HG03097 (cell line): ENCODE data around the gene AASDHPPT.
A peak's percentile ranks its signal among the peaks of the same experiment; 100 is the strongest.

Source experiments
- ATAC-seq: cut with Tn5 transposase; IDR thresholded peaks from one replicate; pipeline ENCODE4 v1.9.1; 2021; ENCODE audit not compliant: unreplicated experiment, low FRiP score

Gene AASDHPPT

DNA sequence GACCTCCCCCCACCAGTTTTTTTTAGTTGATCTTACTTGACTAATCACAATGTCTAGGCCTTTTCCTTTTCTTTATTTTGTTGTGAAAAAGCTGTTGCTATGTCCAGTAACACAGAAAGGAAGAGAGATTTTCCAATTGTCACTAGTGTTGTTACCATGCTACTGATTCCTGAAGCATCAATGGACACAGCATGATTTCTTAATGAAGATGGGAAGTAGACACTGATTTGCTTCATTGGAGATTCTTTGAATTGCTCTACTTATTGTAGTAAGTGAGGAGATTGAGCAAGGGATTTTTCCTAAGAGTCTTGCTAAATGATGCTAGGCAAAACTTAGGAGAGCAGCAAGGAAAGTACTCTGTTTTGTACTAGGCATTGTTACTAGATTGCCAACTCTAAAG lies 4.6 kb downstream of the AASDHPPT start:
- no peak for ATAC-seq

GRCh38 chr11:106086135-106086534 lies 8.7 kb downstream of the AASDHPPT start:
- ATAC-seq, result no peak

DNA sequence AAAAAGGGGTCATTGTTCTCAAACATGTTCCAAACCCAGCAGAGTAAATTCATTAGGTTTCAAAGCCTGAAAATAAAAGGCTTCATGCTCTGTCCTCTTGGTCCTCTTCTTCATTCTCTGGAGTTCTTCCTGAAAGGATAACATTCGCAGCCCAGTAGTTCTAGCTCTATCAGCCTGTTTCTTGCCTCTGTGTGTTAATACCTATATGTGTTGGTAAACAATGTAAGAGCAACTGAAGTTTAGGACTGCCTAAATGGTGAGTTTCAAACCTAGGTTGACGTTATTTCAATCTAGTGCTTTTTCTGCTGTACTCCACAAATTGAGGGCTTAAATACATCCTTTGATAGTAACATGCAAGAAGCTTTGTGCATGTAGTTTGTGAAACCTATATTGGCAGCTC lies 9.4 kb downstream of the AASDHPPT start:
- ATAC-seq, result no peak

DNA sequence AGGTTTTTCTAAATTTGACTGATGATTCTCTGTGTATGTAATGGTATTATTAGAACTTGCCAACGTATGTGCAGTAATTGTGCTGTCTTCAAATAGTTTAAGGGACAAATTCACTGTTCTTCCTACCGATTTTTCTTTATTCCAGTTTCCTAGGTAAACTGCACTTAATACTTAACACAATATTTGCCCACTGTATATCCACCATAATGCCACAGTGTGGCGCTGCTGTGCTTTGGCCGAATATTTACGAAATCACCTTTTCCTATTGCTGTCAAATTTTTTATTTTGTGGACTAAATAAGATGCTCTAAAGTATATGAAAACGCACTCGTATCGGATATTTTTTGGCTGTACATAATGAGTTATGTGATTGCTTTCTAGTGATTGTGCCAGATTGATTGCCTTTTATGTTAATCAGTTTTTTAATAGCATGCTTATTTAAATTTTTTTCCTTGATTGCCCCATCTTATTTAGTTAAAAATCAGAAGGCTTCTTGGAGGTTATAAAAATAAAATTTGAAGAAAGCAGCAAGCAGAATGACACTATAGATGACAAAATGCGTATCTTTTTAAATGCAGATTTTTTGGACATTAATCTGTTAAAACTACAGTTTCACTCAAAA lies 10.5 kb downstream of the AASDHPPT start:
- ATAC-seq, result no peak

- ATAC-seq, result no peak
Observed at GRCh38 chr11:106088896-106089295, 11.4 kb downstream of the AASDHPPT start.

DNA sequence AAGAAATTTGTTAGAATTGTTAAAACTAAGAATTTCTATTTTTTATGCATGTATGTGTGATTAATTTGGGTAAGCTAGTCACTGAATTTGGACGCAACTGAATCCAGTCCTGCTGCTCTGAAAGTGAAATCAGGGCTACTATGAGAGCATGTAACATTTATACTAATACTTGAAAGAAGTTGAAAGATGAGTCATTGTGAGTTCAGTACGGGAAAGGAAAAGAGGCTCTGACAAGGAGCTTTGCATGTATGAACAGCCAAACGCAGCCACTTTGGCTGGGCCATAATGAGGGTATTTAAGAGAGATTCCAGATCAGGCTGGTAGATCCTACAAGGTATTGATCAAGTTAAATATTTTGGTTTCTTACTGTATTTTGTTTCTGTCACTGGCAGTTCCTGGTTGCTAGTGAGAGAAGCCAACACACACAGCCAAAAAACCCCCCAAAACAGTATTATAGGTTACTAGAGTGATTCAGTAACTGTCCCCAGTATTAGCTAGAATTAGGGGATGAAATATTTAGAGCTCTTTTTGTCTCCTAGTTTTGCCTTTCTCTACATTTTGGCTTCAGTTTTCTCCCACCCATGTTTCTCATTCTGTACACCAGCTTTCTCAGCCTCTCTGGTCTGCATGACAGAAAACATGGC lies 14.1 kb downstream of the AASDHPPT start:
- peak; percentile 98 for ATAC-seq

GRCh38 chr11:106092446-106092845 lies 15.0 kb downstream of the AASDHPPT start:
- no peak for ATAC-seq

DNA sequence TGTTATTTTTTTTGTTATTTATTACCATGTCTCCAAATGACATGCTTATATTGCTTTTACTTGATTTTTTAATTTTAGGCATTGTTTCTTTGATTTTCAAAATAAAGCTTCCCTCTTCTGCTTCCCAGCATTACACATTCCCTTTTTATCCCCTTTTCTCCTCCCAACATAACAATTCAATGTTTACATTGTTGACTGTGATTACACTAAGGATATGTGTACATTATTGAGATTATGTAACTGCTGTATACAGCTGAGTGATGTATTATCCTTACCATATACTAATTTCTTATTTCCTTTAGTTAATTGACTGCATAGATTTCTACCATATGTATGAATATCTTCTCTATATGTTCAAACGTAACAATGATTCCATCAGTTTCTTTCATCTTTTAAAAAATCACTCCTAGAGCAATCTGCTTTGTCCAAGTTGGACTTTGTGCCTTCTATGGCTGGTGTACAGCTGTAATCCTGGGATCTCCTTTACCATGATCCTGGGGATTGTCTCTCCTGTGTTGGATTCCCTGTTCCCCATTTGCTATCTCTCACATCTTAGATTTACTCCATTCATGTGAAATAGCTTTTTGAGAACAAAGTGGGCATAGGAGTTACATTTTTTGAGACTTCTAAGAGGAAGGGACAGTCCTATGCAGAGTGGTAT lies 21.6 kb downstream of the AASDHPPT start:
- no peak for ATAC-seq

DNA sequence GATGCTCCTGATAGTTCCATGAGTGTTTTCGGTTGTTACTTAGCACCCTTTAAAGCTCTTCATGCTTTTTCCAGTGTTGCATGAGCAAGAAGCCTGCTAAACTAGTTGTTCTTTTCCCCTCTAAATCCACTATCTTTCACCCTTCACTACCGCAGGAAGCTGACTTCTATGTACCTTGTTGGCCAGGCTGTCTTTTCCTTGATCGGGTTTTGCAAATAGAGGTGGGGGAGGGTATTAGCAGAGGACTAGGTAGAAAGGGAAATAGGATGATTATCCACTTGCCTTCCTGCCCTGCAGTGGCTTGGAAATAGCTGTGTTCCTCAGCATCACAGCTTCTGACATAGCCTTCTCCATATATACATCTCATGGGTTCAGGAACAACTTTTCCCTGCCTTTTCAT lies 23.9 kb downstream of the AASDHPPT start:
- no peak for ATAC-seq

- no peak for ATAC-seq
Observed at GRCh38 chr11:106101819-106102218, 24.4 kb downstream of the AASDHPPT start.

DNA sequence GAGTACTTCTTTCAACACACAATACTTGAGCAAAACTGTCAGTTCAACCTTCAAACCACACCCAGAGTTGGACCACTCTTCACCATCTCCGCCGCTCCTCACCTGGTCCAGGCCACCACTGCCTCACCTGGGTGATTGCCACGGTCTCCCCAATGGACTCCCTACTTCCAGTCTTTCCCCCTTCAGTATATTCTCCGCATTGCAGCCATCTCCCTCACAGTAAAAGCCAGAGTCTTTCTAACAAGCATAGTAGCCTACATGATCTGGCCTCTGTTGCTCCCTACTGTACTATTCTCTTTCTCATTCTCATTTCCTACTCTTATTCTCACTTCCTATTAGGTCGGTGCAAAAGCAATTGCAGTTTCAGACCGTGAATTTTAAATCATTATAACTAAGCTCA lies 28.5 kb downstream of the AASDHPPT start:
- ATAC-seq, result no peak

DNA sequence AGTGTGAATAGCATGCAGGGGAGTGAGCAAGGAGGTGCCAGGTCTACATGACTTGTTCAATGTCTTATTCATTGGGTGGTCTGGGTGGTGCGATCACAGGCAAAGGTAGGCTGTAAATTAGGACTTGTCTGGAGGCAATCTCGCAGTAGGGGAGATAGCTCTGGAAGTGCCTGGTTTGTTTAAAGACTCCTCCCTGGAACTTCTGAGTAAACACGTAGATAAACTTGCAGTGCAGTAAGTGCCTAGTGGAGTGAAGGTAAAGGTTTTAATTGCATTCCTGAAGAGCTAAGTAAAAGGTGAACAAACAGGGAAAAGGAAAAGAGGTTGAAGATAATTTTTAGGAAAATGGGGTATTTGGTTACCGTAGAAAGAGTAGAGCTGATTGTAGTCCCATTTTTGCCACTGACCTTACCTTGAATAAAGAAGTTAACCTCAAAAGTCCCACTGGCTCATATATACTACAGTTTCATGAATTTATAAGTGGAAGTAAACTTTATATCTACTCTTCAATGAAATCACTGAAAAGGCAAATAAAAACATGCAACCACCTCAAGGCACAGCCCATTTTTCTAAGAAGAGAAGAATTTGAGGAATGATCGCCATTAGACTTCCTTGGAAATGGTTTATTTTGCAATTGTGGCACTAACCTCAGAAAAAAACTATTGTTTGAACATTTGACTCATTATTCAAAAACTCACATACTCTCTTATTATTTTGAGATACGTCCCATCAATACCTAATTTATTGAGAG lies 44.3 kb downstream of the AASDHPPT start:
- no peak for ATAC-seq

DNA sequence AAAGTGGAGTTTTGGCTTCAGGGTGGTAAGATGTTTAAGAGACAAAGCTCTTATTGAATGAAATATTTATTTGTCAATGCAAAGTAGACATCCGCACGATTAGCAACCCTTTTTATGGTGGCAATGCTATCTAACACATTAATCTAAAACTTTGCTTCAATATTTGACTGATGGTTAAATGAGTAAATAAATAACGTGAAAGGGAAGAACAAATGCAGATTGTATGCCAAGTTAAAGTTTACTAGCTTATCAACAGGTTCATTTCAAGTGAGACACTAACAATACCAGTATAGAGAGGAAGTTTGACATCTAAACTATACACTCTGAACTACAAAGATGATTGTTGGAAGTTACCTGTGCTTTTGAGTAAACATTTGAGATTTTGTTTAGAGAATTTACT lies 50.1 kb downstream of the AASDHPPT start:
- no peak for ATAC-seq

GRCh38 chr11:106128740-106129139 lies 51.3 kb downstream of the AASDHPPT start:
- no peak for ATAC-seq

DNA sequence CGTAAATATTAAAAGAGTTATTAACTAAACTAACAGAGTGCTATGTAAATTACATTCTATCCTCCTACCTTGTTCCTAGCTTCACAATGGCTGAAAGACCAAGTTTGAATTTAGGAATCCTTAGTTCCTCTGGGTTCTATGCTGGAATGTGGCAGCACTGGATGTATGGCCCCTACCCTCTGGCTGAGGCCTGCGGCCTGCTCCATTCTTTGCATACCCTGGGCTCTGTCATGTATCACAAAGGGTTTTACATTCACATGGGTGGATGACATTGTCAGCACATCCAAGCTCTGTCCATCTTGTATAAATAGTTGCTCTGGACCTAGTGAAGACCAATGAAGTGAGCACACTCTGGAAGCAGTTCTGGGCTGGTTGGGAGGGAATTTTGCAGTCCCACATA lies 54.5 kb downstream of the AASDHPPT start:
- ATAC-seq, result no peak

GRCh38 chr11:106132582-106133354 lies 55.3 kb downstream of the AASDHPPT start:
- ATAC-seq, result no peak

DNA sequence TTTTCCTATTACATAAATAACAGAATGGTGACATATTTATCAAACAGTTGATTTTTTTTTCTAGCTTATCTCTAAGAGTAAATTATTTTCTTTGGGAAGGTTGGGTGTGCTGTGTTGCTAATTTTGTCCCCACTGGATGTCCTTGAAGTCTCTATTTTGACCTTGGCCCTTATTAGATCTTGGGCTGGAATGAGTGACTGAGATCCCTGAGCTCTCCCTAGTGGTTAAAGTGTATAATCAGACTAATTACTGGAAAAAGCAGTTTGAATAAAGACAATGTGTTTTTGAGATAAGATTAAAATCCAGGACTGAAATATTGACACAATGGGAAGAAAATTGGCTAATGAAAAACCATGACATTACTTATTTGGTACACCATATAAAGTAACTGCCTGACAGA lies 56.1 kb downstream of the AASDHPPT start:
- no peak for ATAC-seq

DNA sequence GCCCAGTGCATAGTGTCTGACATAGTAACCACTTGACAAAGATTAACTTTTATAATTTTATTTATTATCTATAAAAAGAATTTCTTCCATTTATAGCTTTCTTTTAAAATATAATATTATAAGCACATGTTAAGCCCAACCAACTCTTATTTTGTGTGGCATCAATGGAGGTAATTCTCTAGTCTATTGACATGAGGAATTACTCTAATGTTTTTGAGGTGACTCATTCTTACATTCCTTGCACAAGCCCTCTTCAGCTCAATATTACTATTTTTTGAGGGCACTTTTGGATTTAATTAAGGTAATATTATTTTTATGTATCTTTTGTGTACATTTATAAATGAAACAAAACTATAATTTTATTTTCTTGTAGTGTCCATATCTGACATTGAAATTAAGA lies 59.6 kb downstream of the AASDHPPT start:
- no peak for ATAC-seq

DNA sequence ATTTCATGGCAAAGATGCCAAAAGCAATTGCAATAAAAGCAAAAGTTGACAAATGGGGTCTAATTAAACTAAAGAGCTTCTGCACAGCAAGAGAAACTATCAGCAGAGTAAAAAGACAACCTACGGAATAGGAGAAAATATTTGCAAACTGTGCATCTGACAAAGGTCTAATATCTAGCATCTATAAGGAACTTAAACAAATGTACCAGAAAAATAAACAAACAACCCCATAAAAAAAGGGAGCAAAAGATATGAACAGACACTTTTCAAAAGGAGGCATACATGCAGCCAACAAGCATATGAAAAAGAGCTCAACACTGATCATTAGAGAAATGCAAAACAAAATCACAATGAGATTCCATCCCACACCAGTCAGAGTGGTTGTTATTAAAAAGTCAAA lies 60.3 kb downstream of the AASDHPPT start:
- no peak for ATAC-seq
